ENCODE measurements around the gene DNAH17.

- TF ChIP-seq CTCF (IDR thresholded peaks at IDR 0.05): no peak
- no peak for TF ChIP-seq POLR2A (IDR thresholded peaks at IDR 0.05)
These were observed at the start of gene DNAH17 for GRCh38 chr17:78577296-78577695.

Measured in esophagus squamous epithelium (tissue), 4 donors.